ENCODE data around the gene SYTL3.

The SYTL3 gene

DNA sequence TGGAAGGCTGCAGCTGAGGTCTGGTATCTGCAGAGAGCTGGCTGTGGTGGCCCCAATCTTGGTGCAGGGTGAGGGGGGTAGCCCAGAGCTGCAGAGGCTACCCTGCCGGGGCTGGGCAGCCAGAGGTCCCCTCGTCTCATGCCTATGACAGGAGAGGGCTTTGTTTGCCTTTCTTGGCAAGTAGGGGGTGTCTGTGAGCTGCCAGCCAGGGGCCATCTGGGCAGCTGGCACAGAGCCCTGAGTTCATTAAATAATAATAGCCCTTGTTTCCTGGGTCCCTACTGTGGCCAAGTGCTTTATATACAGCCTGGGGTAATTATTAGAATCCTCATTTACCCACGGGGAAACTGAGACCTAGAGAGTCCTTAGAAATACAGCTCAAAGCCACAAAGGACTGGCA lies 102.8 kb downstream of the SYTL3 start:
- TF ChIP-seq, protein P1, sequence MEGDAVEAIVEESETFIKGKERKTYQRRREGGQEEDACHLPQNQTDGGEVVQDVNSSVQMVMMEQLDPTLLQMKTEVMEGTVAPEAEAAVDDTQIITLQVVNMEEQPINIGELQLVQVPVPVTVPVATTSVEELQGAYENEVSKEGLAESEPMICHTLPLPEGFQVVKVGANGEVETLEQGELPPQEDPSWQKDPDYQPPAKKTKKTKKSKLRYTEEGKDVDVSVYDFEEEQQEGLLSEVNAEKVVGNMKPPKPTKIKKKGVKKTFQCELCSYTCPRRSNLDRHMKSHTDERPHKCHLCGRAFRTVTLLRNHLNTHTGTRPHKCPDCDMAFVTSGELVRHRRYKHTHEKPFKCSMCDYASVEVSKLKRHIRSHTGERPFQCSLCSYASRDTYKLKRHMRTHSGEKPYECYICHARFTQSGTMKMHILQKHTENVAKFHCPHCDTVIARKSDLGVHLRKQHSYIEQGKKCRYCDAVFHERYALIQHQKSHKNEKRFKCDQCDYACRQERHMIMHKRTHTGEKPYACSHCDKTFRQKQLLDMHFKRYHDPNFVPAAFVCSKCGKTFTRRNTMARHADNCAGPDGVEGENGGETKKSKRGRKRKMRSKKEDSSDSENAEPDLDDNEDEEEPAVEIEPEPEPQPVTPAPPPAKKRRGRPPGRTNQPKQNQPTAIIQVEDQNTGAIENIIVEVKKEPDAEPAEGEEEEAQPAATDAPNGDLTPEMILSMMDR (conservative IDR thresholded peaks at IDR 0.05), result peak; percentile 22; the same call in 1 of the 2 replicates
- H3K27ac ChIP-seq, result no peak overlapping the region

DNA sequence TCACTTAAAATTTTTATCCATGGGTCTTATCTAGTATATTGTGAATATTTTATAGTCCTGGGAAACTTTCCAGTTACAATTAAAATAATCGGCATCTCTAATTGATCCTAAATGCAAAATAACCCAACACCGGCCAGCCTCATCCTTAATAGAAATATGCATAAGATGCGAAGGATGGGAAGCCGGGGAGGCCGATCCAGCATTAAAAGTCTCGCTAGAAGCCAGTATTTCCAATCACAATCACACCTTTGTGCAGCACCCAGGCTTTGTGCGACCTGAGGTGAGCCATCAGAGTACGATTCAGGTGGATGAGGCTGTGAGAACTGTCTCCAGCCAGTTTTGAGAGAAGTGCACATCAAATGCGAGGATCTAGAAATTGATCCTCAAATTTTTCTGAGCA lies 104.0 kb downstream of the SYTL3 start:
- H3K27ac ChIP-seq, result no peak overlapping the region
- TF ChIP-seq, protein P1 (conservative IDR thresholded peaks at IDR 0.05), result no peak

DNA sequence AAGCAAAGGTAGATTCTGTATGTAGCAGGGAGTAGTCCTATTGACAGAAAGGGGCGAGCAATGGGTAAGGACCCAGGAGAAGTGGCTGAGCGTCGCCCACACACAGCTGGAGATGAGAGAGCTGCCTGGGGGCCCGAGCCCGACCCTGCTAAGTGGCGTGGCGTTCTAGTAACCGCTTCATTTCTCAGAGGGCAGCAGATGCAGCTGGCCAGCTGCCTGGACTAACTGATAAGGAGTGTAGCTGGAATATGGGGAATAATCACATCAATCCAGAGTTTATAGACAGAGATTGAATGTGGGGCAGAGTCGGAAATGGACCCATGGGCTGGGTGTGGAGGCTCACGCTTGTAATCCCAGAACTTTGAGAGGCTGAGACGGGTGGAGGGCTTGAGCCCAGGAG lies 104.9 kb downstream of the SYTL3 start:
- H3K27ac ChIP-seq, result no peak overlapping the region
- TF ChIP-seq, protein P1 (conservative IDR thresholded peaks at IDR 0.05), result no peak

DNA sequence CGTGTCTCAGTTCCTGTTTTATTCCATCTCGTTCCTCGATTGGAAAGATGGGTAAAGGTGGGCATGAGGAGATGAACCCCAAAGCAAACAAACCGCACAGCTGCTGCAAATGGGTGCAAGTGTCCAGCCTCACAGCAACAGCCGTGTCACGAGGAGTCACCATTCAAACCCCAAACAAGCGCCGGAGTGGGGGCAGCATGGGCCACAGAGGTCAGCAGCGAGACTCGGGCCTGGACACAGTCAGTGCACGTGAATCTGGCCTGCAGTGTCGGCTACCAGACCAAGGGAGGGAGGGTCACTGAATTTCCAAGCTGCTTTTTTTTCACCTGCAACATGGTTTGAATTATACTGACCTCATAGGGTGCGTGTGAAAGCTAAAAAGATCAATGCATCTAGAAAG lies 105.8 kb downstream of the SYTL3 start:
- H3K27ac ChIP-seq, result no peak overlapping the region
- TF ChIP-seq, protein P1 (conservative IDR thresholded peaks at IDR 0.05), result no peak

DNA sequence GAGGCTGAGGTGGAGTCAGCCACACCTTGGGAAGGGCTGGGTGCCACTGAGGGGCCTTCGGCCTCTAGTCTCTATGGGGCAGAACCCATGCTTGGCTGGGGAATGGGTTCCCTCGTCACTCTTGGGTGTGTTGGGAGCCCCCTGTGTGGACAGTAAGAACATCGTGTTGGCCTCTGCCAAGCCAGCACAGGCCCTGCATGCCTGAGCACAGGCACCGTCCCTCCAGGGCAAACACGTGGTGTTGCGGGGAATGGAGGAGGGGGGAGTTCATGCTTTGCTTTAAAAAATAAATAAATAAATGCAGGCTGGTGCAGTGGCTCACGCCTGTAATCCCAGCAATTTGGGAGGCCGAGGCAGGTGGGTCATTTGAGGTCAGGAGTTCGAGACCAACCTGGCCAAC lies 106.3 kb downstream of the SYTL3 start:
- no peak overlapping the region for H3K27ac ChIP-seq
- TF ChIP-seq, protein P1 (conservative IDR thresholded peaks at IDR 0.05), result no peak

DNA sequence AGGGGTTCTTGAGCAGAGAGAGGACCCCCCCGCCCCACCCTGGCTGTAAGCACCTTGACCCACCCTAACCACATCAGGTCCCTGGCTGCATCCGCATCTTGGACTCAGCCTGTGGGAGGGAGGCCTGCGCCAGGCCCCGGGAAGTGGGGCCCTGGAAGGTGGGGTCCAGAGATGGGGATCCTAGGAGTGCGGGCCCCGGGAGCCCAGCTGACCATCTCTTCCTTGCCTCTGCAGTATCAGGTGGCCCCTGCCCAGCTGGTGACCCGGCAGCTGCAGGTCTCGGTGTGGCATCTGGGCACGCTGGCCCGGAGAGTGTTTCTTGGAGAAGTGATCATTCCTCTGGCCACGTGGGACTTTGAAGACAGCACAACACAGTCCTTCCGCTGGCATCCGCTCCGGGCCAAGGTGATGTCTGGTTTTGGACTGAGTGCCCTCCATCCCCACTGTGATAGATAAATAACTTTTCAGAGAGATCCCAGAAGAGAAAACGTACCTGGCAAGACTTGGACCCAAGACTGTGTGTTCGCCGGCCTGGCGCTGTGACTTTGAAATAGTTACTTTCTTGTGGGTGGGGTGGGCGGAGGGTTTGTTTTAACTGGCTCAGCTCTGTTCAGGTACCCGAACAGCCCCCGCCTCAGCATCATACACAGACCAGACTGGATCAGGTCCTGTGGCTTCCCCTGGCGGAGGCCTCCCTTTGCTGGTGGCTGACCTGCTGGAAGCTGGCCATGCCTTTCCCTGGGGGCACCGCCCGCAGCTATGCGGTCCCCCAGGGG lies 107.3 kb downstream of the SYTL3 start:
- TF ChIP-seq, protein P1 (conservative IDR thresholded peaks at IDR 0.05), result no peak
- H3K27ac ChIP-seq, result no peak overlapping the region

DNA sequence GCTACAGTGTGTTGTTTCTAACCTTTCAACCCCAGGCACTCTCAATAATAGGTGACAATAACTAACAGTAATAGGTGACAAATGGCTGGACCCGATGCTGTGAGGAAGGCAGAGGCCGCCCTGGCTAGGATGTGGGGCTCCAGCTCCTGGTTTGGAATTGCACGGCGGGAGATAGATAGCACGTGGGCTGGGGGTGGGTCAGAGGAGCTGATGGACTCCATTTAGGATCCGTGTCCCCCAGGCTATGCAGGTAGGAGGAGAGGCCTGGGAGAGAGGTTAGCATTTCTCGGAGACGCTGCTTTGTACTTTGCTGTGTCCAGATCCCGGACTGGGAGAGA lies 107.9 kb downstream of the SYTL3 start:
- TF ChIP-seq, protein P1 (conservative IDR thresholded peaks at IDR 0.05), result no peak
- no peak overlapping the region for H3K27ac ChIP-seq
